HG02623 (cell line): ENCODE measurements around the gene NAB1.
"Not testable (repeated sequence)": the region's sequence is repeated elsewhere in the genome, so short reads cannot be mapped to it uniquely, and the experiment has no call there.

Source experiments
- ATAC-seq: cut with Tn5 transposase; IDR thresholded peaks from one replicate; pipeline ENCODE4 v1.9.1; 2021; ENCODE audit warnings: moderate library complexity; ENCODE audit not compliant: unreplicated experiment

NAB1 gene, protein sequence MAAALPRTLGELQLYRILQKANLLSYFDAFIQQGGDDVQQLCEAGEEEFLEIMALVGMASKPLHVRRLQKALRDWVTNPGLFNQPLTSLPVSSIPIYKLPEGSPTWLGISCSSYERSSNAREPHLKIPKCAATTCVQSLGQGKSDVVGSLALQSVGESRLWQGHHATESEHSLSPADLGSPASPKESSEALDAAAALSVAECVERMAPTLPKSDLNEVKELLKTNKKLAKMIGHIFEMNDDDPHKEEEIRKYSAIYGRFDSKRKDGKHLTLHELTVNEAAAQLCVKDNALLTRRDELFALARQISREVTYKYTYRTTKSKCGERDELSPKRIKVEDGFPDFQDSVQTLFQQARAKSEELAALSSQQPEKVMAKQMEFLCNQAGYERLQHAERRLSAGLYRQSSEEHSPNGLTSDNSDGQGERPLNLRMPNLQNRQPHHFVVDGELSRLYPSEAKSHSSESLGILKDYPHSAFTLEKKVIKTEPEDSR

DNA sequence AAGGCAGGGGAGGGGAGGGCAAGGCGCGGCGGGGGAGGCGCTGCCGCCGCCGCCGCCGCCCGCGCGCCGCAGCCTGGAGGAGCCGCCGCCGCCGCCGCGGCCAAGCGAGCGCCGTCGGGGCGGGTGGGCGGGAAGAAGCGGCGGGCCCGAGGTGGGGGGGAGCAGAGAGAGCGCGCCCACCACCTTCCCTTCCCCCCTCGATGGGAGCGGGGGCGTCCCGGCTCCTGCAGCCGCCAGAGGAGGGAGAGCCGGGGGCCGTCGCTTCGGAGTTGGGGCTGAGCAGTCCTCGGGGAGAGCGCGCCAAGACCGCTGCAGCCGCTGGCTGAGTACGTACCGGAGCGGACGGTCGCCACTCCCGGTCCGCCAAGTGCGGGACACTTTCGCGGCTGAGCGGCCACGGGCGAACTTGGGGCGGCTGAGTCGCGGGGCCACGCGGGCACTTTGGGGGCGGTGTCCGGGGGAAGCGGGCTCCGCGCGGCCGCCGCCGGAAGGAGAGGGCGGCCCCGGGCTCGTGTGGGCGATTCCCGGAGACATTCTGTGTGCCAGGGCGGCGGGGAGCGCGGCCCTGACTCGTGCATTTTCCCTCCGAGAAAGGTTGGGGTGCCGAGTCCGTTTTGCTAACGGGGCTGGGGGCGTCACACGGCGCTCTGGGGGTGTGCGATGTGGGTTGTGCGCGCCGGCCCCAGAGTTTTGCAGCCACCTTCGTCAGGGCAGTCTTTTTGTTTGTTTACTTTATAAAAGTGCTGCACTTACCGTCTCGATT, at the start of gene NAB1:
TSS of gene NAB1 (plus strand) at position 49 of the 763 bp plus-strand sequence. CDS start 10,094 bp downstream, outside the sequence.
- peak; percentile 49 for ATAC-seq

DNA sequence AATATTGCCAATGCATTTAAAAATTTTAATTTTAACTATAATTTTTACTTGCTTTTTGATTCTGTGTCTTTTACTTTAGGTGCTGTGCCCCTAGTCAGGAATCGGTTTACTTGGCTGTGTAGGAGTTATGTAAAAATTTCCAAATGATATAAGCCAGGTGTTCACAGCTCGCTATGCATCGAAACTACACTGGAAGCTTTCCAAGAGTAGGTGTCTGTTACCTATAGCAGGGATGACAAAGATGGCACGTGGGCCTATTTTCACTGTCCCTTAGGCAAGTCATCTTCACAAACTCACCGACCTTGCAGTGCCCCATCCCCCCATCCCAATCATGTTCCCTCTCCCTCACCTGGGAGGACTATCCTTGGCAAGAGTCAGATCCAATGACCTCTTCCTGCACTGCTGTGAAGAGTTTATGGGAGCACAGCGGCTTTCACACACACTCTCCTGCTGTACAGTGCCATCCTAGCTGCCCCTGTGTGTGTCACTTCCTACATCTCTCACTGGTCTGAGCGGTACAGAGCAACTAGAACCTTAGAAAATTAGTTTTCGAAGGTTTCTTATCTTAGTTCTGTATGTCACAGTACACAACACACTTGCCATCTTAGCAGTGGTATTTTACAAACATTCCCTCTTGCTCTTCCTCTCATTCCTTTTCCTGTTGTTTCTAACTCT, 49.2 kb upstream of the NAB1 start:
- no peak for ATAC-seq

DNA sequence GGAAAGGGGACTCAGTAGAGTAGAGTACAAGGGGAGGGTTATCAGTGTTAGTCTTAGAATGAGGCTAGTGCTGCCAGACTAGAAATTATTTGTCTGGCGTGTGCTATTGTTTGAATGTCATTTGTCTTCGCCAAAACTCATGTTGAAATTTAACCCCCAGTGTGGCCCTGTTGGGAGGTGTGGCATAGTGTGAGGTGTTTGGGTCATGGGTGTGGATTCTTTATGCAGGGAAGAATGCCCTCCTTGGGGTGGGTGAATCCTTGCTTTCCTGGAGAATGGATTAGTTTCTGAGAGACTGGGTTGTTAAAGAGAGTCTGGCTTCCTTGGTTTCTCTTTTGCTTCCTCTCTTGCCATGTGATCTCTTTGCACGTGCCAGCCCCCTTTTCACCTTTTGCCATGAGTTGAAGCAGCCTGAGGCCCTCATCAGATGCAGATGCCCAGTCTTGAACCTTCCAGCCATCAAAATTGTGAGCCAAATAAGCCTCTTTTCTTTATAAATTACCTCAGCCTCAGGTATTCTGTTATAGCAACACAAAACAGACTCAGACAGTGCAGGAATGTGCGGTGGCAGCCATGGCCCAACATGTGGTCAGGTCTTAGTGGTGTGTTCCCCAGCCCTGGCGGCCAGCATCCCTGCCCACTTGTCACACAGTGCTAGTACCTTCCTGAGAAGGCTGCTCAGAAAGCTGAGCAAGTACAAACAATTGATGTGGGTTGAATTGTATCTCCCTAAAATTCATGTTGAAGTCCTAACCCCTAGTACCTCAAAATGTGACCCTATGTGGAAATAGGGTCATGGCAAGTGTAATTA, 48.4 kb upstream of the NAB1 start:
- no peak for ATAC-seq

GRCh38 chr2:190603374-190603773, 45.5 kb upstream of the NAB1 start:
- no peak for ATAC-seq

DNA sequence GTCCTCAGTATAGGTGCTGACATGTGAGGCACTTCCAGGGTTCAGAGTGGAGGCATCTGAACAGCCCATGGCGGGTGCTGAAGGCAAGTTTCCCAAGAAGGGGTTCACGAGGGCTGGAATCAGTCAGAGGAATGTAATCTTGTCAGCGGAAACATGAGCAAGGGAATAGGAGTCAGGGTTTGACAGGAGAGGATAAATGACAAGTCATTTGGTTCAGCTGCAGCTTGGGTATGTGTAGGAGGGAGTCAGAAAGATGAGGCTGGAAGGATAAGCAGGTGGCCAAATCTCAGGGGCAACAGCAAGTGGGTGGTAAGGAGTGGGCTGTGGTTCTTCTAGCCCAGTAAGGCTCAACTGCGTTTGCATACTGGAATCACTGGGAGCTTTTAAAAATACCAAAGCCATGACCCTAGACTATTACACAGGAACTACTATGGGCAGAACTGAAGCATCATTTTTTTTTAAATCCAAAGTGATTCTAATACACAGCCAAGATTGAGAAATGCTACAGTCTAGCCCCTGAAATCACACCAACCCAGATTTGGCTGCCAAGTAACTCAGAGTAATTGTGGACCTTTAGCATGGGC, 41.8 kb upstream of the NAB1 start:
- ATAC-seq: peak; percentile 66

GRCh38 chr2:190607657-190608357, 41.1 kb upstream of the NAB1 start:
- no peak for ATAC-seq

DNA sequence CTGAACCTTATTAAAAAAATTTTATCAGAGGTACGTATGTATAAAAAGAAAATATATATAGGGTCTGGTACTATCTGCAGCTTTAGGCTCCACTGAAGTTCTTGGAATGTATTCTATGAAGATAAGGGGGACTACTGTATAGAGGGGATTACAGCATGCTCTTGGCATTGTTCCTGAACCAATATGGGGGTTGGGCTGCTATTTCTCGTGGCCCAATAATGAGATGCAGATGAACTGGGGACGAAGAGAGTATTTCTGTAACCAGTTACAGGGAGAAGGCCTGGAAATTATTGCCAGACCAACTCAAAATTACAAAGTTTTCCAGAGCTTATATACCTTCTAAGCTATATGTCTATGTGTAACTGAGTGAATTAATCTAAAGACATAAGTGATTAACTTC, 40.0 kb upstream of the NAB1 start:
- not testable (repeated sequence) for ATAC-seq

DNA sequence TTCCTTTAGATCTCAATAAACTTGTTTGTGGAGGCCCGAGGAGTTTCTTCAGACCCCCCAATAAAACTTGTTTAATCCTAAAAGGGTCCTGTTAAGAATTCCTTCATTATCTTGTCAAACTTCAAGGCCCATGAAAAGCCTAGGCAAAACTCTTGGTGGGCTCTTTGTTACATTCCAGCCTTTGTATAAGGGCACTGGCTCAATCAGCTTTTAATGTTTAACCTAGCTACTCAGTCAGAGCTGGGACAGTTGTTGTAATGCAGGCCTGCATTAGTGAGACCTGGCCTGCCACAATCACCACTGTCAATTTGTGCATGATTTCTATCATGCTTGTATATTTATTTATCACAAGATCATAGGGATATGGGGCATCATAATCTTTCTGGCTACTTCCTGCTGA, 39.5 kb upstream of the NAB1 start:
- ATAC-seq: not testable (repeated sequence)

DNA sequence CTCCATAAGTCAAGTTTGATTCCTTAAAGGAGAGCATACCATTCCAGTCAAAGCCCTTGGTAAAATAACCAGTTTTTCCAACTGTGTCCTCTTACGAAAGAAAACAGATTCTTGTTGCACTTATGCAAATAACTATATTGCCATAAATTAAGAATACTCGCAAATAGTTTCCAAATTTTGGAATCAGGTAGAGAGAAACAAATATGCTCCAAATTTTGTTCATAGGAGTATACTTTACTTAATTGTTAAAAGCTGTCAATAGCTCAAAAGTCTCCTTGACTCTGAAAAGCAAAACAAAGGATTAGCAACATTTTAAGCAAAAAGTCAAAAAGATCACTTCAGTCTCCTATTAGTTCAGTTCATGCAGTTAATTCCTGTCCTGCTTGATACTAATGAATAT, 38.4 kb upstream of the NAB1 start:
- ATAC-seq: not testable (repeated sequence)

DNA sequence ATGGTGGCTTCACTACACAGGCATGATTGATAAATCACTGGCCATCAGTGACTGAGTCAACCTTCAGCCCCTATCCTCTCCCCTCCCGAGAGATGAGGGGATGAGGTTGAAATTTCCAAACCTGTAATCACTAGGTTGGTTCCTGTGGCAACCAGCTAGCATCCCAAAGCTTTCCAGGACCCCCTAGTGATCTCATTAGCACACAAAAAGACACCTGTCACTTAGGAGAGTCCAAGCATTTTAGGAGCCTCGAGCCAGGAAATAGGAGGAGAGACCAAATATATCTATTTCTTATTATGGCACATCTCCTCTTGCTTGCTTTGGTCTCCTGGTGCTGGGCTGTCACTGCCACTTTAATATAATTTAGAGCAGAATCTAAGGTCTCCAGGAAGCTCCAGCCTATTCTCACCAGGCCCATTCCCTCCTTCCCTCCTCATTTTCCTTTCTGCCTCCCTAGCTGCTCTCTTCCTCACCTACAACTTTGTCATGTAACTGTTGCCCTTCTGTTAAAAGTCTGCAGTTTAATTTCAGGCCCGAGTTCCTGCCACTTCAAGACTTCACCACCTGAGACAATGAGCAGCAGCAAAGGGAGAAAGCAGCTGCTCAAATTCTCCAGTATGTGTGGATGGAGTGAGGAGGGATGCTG, 33.2 kb upstream of the NAB1 start:
- ATAC-seq: no peak

DNA sequence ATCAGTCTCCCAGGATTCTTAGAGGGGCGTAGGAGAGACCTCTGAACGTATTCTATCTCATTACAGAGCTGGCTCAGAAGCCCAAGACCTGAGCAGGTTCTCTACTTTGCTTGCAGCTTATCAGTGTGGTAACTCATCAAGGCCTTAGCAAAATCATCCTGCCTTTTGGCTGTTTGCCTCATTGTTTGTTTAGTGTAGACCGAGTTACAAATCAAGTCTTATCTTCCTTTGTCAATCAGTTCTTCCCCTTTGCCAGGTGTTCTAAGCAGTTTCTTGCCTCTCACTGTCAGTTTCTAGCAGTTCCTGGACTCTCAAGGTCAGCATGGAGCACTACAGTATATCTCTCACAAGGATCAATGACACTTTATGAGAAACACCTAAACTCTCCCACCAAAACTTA, 30.9 kb upstream of the NAB1 start:
- ATAC-seq: no peak

- ATAC-seq: no peak
Measured at GRCh38 chr2:190625691-190626090, 23.2 kb upstream of the NAB1 start.

GRCh38 chr2:190626641-190627210, 22.2 kb upstream of the NAB1 start:
- ATAC-seq: no peak

DNA sequence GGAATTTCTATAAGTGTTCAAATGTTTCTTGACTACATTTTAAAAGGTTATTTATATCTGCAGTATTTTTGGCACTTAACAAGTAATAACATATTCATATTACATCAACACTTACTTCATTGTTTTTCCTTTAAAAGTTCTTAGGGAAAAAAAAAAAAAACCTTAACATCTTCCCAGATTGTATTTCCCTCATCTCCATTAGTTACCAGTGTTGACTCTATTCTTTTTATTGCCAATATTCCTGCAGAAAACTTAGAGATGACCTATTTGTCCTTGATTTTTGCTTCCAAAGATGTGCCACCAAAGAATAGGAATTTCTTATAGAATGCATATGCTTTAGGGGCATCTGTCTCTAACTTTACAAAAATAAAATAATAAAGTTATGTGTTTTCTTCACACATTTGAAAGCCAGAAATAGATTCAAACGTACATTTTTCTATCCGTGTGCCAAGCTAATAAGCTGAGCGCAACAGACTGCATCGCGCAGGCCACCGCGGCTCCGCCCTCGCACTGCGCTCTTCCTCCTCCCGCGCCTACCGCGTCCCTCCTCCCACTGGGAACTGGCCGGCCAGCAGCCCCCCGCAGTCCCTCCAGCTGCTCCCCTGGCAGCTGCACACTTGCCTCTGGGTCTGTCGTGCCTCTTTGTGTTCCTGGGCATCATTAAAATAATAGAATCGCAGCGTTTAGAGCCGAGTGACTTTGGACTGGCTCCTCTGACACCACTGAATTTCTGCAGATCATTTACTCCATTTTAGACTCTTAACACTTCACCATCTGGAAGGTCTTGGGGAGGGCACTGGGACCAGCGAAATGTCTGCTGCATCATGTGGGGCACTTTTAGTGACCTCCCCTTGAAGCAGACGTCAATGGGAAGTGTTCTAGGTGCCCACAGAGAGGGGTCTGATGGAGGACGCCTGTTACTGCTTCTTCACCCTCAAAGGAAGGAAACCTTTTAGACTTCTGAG, 21.2 kb upstream of the NAB1 start:
- peak; percentile 81 for ATAC-seq

DNA sequence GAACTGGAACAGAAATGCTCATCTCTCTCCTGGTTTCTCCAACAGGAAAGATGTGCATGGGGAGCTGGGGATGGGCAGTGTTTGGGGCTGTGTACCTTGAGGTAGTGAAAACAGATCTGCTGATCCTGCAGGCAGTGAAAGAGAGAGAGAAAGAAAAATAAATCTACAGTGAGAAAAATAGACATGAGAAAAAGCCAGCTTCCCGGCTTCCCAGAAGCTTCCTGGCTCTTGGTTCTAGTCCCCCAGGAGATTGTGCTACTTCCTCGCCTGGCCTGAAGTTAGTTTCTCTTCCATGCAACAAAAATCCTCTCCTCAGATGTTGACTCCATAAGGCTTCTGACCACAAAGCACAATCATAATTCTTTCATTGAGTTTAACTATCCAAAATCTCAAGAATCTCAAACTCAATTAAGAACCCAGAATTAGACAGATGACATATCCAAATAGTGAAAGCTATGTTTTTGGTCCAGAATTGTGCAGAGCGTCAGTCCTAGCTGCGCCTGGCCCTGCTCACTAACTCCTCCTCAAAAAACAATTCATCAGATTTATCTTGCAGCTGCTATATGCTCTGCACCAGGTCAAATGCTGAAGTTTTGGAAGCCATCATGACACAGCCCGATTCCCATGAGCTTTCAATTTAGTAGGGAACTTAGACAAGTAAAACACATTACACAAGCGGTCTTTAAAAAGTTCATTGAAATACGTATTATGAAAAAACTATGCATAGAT, 20.1 kb upstream of the NAB1 start:
- ATAC-seq: no peak

- no peak for ATAC-seq
Measured at GRCh38 chr2:190634381-190634780, 14.5 kb upstream of the NAB1 start.

DNA sequence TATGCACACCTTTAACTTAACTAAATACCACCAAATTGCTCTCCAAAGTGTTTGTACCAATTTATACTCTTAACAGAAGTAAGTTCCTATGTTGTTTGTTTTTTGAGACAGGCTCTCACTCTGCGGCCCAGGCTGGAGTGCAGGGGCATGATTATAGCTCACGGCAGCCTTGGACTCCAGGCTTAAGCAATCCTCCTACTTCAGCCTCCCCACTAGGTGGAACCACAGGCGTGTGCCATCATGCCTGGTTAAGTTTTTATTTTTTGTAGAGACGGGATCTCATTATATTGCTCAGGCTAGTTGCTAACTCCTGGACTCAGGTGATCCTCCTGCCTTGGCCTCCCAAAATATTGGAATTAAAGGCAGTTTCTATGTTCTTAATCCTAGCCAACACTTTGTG, 13.1 kb upstream of the NAB1 start:
- ATAC-seq: no peak
